H4 (cell line): ENCODE measurements around the gene NUDT6. TPM values are rescaled to one million over a fixed set of nuclear protein-coding genes. Genes with fewer than 3 reads are reported as not detected.
"Not testable (repeated sequence)": the region's sequence is repeated elsewhere in the genome, so short reads cannot be mapped to it uniquely, and the experiment has no call there.

Experiments used
- DNase-seq: peaks from one replicate; pipeline ENCODE4 v3.0.0-alpha.2; 2015; ENCODE audit warnings: low spot score
- total RNA-seq: library from RNA; depleted of rRNA; stranded (reverse); fragments of >200 nt; shearing (Covaris generic); gene quantifications from 2 replicates; pipeline ENCODE4 v1.2.3, GENCODE V29; 2014; rRNA removed

Gene NUDT6
- 11.4 and 11.7 TPM in 2 replicates for total RNA-seq

GRCh38 chr4:122921971-122922876 is at the start of gene NUDT6:
NUDT6 (minus strand) TSS chr4:122922597; CDS start chr4:122922572, 25 bp downstream.
- peak; percentile 34 for DNase-seq

GRCh38 chr4:122968227-122968812 is 45.9 kb upstream of the NUDT6 start:
- DNase-seq, result no peak

- no peak for DNase-seq
Measured at GRCh38 chr4:122967231-122967630, 44.8 kb upstream of the NUDT6 start.

GRCh38 chr4:122966201-122966600 is 43.8 kb upstream of the NUDT6 start:
- DNase-seq, result no peak

- no peak for DNase-seq
Measured at GRCh38 chr4:122963216-122963615, 40.8 kb upstream of the NUDT6 start.

GRCh38 chr4:122960611-122961000 is 38.2 kb upstream of the NUDT6 start:
- DNase-seq, result no peak

- no peak for DNase-seq
Measured at GRCh38 chr4:122959981-122960610, 37.7 kb upstream of the NUDT6 start.

- no peak for DNase-seq
Measured at GRCh38 chr4:122959441-122959840, 37.0 kb upstream of the NUDT6 start.

- no peak for DNase-seq
Measured at GRCh38 chr4:122958505-122958904, 36.1 kb upstream of the NUDT6 start.

GRCh38 chr4:122953924-122954323 is 31.5 kb upstream of the NUDT6 start:
- no peak for DNase-seq

GRCh38 chr4:122952028-122952427 is 29.6 kb upstream of the NUDT6 start:
- no peak for DNase-seq

- DNase-seq, result no peak
Measured at GRCh38 chr4:122948671-122949070, 26.3 kb upstream of the NUDT6 start.

GRCh38 chr4:122946142-122946541 is 23.7 kb upstream of the NUDT6 start:
- no peak for DNase-seq

- DNase-seq, result not testable (repeated sequence)
Measured at GRCh38 chr4:122945136-122945535, 22.7 kb upstream of the NUDT6 start.

GRCh38 chr4:122932763-122933162 is 10.4 kb upstream of the NUDT6 start:
- DNase-seq, result no peak

GRCh38 chr4:122930862-122931261 is 8.5 kb upstream of the NUDT6 start:
- DNase-seq, result no peak

- no peak for DNase-seq
Measured at GRCh38 chr4:122928930-122929329, 6.5 kb upstream of the NUDT6 start.

- peak; percentile 84 for DNase-seq
Measured at GRCh38 chr4:122922877-122923511, 597 bp upstream of the NUDT6 start.

GRCh38 chr4:122921300-122921699 is 1.1 kb downstream of the NUDT6 start:
- DNase-seq, result no peak

- no peak for DNase-seq
Measured at GRCh38 chr4:122920473-122920872, 1.9 kb downstream of the NUDT6 start.

- DNase-seq, result peak; percentile 77
Measured at GRCh38 chr4:122917731-122918130, 4.7 kb downstream of the NUDT6 start.

GRCh38 chr4:122914938-122915337 is 7.5 kb downstream of the NUDT6 start:
- no peak for DNase-seq
